NCI-H2196 treated with DMSO at 0.1 percent for 48 hours (cell line): ENCODE data around the gene ZNF808.
"Not testable (repeated sequence)": the region's sequence is repeated elsewhere in the genome, so short reads cannot be mapped to it uniquely, and the experiment has no call there.

Experiments used
- DNase-seq: peaks from one replicate; lab custom pipeline; 2025; ENCODE audit not compliant: unreplicated experiment; lab: John Stamatoyannopoulos, UW

ZNF808 gene

GRCh38 chr19:52527134-52527955, at the start of gene ZNF808:
Gene ZNF808 (plus strand): TSS chr19:52527668. CDS start chr19:52543285, 15,617 bp downstream.
- peak; percentile 84 for DNase-seq

DNA sequence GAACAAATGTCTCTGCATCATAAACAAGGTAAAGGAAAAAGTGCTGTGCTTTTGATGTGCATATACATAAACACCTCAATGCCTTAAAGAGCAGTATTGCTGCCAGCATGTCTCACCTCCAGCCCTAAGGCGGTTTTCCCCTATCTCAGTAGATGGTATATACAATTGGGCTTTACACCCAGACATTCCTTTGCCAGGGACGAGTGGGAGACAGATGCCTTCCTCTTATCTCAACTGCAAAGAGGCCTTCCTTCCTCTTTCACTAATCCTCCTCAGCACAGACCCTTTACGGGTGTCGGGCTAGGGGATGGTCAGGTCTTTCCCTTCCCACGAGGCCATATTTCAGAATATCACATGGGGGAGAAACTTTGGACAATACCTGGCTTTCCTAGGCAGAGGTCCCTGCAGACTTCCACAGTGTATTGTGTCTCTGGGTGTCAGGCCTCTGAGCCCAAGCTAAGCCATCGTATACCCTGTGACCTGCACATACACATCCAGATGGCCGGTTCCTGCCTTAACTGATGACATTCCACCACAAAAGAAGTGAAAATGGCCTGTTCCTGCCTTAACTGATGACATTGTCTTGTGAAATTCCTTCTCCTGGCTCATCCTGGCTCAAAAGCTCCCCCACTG, 43.2 kb upstream of the ZNF808 start:
- not testable (repeated sequence) for DNase-seq

GRCh38 chr19:52485064-52485463, 42.4 kb upstream of the ZNF808 start:
- not testable (repeated sequence) for DNase-seq

DNA sequence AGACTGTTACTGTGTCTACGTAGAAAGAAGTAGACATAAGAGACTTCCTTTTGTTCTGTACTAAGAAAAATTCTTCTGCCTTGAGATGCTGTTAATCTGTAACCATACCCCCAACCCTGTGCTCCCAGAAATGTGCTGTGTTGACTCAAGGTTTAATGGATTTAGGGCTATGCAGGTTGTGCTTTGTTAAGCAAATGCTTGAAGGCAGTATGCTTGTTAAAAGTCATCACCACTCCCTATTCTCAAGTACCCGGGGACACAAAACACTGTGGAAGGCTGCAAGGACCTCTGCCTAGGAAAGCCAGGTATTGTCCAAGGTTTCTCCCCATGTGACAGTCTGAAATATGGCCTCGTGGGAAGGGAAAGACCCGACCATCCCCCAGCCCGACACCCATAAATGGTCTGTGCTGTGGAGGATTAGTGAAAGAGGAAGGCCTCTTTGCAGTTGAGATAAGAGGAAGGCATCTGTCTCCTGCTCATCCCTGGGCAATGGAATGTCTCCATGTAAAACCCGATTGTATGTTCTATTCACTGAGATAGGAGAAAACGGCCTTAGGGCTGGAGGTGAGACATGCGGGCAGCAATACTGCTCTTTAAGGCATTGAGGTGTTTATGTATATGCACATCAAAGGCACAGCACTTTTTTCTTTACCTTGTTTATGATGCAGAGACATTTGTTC, 41.8 kb upstream of the ZNF808 start:
- DNase-seq: not testable (repeated sequence)

GRCh38 chr19:52492201-52492993, 35.1 kb upstream of the ZNF808 start:
- DNase-seq: no peak

GRCh38 chr19:52492994-52493470, 34.4 kb upstream of the ZNF808 start:
- DNase-seq: no peak

- DNase-seq: no peak
Measured at GRCh38 chr19:52494518-52494917, 33.0 kb upstream of the ZNF808 start.

GRCh38 chr19:52498571-52498970, 28.9 kb upstream of the ZNF808 start:
- no peak for DNase-seq

DNA sequence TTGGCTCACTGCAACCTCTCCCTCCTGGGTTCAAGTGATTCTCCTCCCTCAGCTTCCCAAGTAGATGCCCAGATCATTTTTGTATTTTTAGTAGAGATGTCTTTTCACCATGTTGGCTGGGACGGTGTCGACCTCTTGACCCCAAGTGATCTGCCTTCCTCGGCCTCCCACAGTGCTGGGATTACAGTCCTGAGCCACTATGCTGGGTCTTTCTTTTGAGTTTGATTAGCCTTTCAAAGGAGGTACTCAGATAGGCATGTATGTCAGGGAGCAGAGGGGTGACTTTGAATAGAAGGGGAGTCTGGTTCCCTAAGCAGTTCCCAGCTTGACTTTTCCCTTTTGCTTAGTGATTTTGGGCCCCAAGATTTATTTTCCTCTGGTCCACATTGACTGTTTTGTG, 27.0 kb upstream of the ZNF808 start:
- DNase-seq: not testable (repeated sequence)

DNA sequence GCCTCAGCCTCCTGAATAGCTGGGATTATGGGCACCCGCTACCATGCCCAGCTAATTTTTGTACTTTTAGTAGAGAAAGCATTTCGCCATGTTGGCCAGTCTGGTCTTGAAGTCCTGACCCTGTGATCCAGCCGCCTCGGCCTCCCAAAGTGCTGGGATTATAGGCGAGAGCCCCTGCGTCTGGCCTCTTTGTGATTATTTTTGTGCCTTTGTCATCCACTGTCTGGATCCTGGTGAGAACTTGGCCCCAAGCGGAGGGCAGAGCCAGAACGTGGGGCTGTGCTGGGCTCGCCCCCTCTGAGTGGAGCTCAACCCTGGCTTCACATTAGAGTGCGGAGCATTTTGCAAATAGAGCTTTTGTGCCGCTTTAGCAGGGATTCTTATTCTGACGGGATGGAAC, 26.5 kb upstream of the ZNF808 start:
- not testable (repeated sequence) for DNase-seq

- no peak for DNase-seq
Measured at GRCh38 chr19:52507266-52507665, 20.2 kb upstream of the ZNF808 start.

GRCh38 chr19:52516191-52516590, 11.3 kb upstream of the ZNF808 start:
- no peak for DNase-seq

DNA sequence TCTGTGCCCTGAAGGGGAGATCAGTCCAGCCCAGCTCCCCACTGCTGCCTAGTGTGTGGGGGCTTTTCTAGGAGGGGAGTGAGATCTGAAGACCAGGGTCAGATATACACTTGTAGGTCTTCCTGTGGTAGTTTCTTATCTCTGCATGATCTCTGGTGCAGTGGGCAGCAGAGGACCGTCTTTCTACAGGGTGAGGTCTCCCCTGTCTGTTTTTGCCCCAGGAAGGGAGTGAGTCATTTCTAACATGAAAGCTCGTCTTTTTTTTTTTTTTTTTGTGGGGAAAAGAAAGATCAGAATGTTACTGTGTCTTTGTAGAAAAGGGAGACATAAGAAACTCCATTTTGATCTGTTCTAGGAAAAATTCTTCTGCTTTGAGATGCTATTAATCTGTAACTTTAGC, 8.8 kb upstream of the ZNF808 start:
- no peak for DNase-seq

GRCh38 chr19:52519175-52519574, 8.3 kb upstream of the ZNF808 start:
- DNase-seq: not testable (repeated sequence)

GRCh38 chr19:52520013-52520412, 7.5 kb upstream of the ZNF808 start:
- DNase-seq: no peak

GRCh38 chr19:52522551-52522950, 4.9 kb upstream of the ZNF808 start:
- DNase-seq: no peak

- DNase-seq: no peak
Measured at GRCh38 chr19:52524086-52524485, 3.4 kb upstream of the ZNF808 start.

GRCh38 chr19:52527956-52528351, 486 bp downstream of the ZNF808 start:
- DNase-seq: no peak

- DNase-seq: no peak
Measured at GRCh38 chr19:52532480-52532879, 5.0 kb downstream of the ZNF808 start.

GRCh38 chr19:52533901-52534300, 6.4 kb downstream of the ZNF808 start:
- DNase-seq: no peak

- DNase-seq: not testable (repeated sequence)
Measured at GRCh38 chr19:52535385-52535770, 7.9 kb downstream of the ZNF808 start.
